ENCODE results near the gene ARSB.
A peak's percentile ranks its signal among the peaks of the same experiment; 100 is the strongest.

The ARSB gene

DNA sequence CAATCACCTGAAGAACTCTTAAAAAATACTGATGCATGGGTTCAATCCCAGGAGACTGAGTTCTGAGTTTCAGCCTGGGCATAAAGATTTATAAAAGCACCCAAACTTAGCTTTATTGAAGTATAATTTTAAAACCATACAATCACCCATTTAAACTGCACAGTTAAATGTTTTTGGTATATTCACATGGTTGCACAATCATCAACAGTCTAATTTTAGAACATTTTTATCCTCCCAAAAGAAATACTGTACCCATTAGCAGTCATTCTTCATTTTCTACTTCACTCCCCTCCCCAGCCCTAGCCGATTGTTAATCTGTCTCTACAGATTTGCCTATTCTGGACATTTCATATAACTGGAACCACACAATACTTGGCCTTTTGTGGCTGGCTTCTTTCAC lies 141.7 kb downstream of the ARSB start:
- TF ChIP-seq, protein P1, sequence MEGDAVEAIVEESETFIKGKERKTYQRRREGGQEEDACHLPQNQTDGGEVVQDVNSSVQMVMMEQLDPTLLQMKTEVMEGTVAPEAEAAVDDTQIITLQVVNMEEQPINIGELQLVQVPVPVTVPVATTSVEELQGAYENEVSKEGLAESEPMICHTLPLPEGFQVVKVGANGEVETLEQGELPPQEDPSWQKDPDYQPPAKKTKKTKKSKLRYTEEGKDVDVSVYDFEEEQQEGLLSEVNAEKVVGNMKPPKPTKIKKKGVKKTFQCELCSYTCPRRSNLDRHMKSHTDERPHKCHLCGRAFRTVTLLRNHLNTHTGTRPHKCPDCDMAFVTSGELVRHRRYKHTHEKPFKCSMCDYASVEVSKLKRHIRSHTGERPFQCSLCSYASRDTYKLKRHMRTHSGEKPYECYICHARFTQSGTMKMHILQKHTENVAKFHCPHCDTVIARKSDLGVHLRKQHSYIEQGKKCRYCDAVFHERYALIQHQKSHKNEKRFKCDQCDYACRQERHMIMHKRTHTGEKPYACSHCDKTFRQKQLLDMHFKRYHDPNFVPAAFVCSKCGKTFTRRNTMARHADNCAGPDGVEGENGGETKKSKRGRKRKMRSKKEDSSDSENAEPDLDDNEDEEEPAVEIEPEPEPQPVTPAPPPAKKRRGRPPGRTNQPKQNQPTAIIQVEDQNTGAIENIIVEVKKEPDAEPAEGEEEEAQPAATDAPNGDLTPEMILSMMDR (IDR thresholded peaks at IDR 0.05) = no peak
- Histone ChIP-seq H3K4me3 (no peak overlapping the region), H3K27ac (no peak overlapping the region)
- DNase-seq (ENCODE audit: low spot score) = no peak

DNA sequence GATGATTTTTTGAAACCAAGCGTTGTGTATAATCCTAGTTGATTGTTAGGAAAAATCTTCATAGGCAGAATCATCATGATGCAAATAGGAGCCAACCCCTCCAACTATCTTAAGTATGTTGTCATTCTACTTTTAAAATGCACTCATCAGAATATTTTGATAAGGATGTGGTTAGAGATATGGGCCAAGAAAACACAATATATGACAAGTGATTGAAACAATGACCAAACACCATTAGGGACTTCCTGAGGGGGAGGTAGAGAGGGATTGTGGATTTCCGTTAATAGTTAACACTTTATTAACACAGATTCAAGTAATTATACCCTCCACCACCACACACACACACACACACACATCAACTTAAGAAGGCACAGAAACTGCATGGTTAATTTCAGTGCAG lies 143.3 kb downstream of the ARSB start:
- Histone ChIP-seq H3K27ac (no peak overlapping the region), H3K4me3 (no peak overlapping the region)
- TF ChIP-seq, protein P1 (IDR thresholded peaks at IDR 0.05) = no peak
- DNase-seq (ENCODE audit: low spot score) = no peak

DNA sequence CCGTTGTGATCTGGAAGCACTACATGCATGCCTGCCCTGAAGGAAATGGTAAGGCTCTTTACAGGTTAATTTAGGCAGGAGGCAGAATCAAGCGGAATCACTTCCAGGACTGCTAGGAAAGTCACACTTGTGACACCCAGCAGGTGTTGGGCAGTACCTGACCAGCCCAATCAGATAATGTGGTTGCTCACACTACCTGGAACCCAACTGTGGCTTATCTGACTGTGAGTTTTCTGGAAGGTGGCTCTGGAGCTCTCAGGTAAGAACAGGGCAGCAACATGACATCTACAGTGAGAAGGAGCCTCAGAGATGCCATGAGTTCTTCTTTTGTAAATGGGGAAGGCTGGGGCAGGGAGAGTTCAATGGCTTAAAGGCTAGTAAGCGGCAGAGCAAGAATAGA lies 146.4 kb downstream of the ARSB start:
- TF ChIP-seq, protein P1 (IDR thresholded peaks at IDR 0.05) = no peak
- Histone ChIP-seq H3K4me3 (no peak overlapping the region), H3K27ac (no peak overlapping the region)
- DNase-seq (ENCODE audit: low spot score) = no peak

DNA sequence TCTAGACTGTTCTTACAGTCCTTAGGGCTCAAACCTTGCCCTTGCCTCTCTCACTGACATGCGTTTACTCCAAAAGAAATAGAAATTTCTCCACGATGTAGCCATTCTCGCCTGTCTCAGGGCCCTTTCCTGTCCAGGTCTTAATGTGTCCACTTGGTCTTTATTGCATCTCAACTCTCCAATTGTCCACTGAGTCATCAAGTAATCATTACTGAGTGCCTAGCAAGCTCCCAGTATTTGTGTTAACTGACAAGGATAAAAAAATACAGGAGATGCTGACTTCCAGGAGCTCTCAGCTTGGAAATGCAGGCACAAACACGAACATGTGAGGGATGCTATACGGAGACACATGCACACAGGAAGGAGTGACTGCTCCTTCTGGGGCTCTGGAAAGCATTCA lies 147.3 kb downstream of the ARSB start:
- no peak overlapping the region for H3K27ac ChIP-seq
- TF ChIP-seq, protein P1 (IDR thresholded peaks at IDR 0.05) = no peak
- H3K4me3 ChIP-seq = no peak overlapping the region
- DNase-seq (ENCODE audit: low spot score) = no peak

DNA sequence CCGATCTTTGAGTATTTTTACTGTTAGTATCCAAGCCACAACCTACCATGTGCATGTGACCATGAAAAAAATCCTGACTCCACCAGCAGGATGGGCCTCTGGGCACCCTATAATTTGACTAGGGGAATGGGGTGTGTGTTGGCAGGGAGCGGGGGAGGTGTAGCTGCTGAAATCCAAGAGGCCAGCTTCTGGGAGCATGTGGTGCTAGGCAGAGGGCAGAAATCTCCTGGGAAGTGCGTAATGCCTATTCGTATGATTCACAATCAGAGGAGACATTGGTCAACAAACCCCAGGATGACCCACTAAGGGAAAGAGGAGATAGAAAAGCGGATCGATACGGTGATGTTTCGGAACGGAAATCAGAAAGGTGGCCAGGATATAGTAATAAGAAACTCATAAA lies 149.9 kb downstream of the ARSB start:
- TF ChIP-seq, protein P1 (IDR thresholded peaks at IDR 0.05) = no peak
- DNase-seq (ENCODE audit: low spot score) = no peak
- H3K4me3 ChIP-seq = no peak overlapping the region
- no peak overlapping the region for H3K27ac ChIP-seq

DNA sequence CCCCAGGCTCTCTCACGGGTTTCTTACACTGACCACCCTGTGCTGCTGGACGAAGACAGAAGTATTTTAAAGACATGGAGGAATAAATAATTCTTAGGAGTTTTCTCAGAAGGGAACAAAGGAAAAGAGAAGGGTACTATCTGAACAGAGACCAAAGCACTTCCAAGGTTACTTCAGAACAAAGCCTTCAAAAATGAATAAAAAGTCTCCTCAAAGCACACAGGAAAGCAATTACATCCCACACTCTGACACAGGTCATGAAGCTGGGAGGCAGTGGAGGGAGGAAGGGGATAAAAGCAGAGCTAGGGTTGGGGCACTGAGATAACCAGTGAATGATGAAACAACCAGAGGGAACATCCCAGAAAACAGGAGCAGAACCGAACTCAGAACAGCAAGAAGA lies 151.8 kb downstream of the ARSB start:
- H3K4me3 ChIP-seq = no peak overlapping the region
- no peak overlapping the region for H3K27ac ChIP-seq
- TF ChIP-seq, protein P1 (IDR thresholded peaks at IDR 0.05) = no peak
- DNase-seq (ENCODE audit: low spot score) = no peak

DNA sequence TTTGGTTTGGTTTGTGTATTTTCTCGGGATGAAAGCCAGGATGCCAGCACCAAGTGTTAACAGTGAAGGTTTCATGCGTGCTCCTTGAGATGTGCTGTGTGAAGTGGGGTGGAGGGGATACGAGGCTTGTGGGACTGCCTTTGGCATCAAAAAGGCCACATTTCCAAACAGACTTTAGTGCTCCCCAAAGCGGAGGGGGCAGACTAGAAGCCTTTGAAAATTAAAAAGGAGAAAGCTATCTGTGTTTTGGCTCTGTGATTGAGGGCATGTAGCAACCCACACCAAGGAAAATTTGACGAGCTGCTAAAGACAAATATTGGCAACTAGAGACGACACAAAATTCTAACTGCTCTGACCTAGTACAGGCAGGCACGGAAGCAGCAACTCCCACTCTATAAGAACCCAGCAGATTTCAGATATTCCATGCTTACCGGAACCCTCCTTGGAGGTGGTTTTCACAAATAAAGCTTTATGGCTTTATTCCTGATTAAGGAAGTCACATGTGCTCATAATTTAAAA lies 154.5 kb downstream of the ARSB start:
- H3K4me3 ChIP-seq = no peak overlapping the region
- peak overlapping the region; percentile 58 to 65 for H3K27ac ChIP-seq
- no peak for DNase-seq (ENCODE audit: low spot score)
- TF ChIP-seq, protein P1 (IDR thresholded peaks at IDR 0.05) = no peak
